NB4 (cell line): ENCODE results near the gene HCRTR2.
"Not testable (repeated sequence)": the region's sequence is repeated elsewhere in the genome, so short reads cannot be mapped to it uniquely, and the experiment has no call there.

Experiments
- DNase-seq: peaks from one replicate; pipeline ENCODE4 v3.0.0; 2010; ENCODE audit warnings: low read depth
- H3K4me3 ChIP-seq: one replicate; pipeline ENCODE4 v1.5.1; 2011; ENCODE audit warnings: mild to moderate bottlenecking, low read depth, low read length, moderate library complexity
- CTCF ChIP-seq: IDR thresholded peaks from one replicate; pipeline ENCODE4 v1.5.1; 2012; ENCODE audit warnings: low read depth, low read length
- MAX ChIP-seq: IDR thresholded peaks from 2 replicates; pipeline ENCODE4 v1.6.1; 2011; ENCODE audit warnings: low read depth, low read length
- MYC ChIP-seq: IDR thresholded peaks from 2 replicates; pipeline ENCODE4 v1.6.1; 2011; ENCODE audit warnings: low read depth, low read length
- POLR2A ChIP-seq: IDR thresholded peaks from 2 replicates; pipeline ENCODE4 v1.6.1; 2011; ENCODE audit warnings: mild to moderate bottlenecking; ENCODE audit not compliant: insufficient read length; ENCODE audit errors: extremely low read depth

Gene HCRTR2

GRCh38 chr6:55286824-55287223, 112.5 kb downstream of the HCRTR2 start:
- DNase-seq: peak; percentile 49
- H3K4me3 ChIP-seq: no peak overlapping the region
- TF ChIP-seq POLR2A (no peak), CTCF (no peak), MYC (no peak), MAX (no peak)

GRCh38 chr6:55290736-55291135, 116.4 kb downstream of the HCRTR2 start:
- no peak for TF ChIP-seq CTCF
- no peak for TF ChIP-seq MYC
- TF ChIP-seq MAX: no peak
- TF ChIP-seq POLR2A: no peak
- H3K4me3 ChIP-seq: no peak overlapping the region
- no peak for DNase-seq

- H3K4me3 ChIP-seq: no peak overlapping the region
- peak; percentile 34 for DNase-seq
- TF ChIP-seq POLR2A (no peak), MAX (no peak), CTCF (peak; percentile 51)
Observed at GRCh38 chr6:55293116-55293515, 118.8 kb downstream of the HCRTR2 start.

- H3K4me3 ChIP-seq, DNase-seq: not testable (repeated sequence)
Observed at GRCh38 chr6:55297214-55297613, 122.9 kb downstream of the HCRTR2 start.

- DNase-seq: no peak
- TF ChIP-seq CTCF: no peak
- no peak for TF ChIP-seq POLR2A
- TF ChIP-seq MYC: no peak
- TF ChIP-seq MAX: no peak
Observed at GRCh38 chr6:55299286-55299985, 125.1 kb downstream of the HCRTR2 start.

GRCh38 chr6:55304747-55305146, 130.4 kb downstream of the HCRTR2 start:
- no peak for TF ChIP-seq MYC
- no peak for TF ChIP-seq MAX
- no peak for TF ChIP-seq CTCF
- no peak for TF ChIP-seq POLR2A
- DNase-seq: no peak
- no peak overlapping the region for H3K4me3 ChIP-seq

More at GRCh38 chr6:55299286-55299985, 125.1 kb downstream of the HCRTR2 start:
- no peak overlapping the region for H3K4me3 ChIP-seq
